HG02588 (cell line): Measurements from ENCODE around the gene INSIG1.

Experiments used
- ATAC-seq: cut with Tn5 transposase; IDR thresholded peaks from one replicate; pipeline ENCODE4 v1.9.1; 2021; ENCODE audit warnings: mild to moderate bottlenecking, moderate library complexity; ENCODE audit not compliant: unreplicated experiment

Gene INSIG1

GRCh38 chr7:155265961-155266360 lies 31.7 kb upstream of the INSIG1 start:
- ATAC-seq: no peak

- ATAC-seq: no peak
Measured at GRCh38 chr7:155266440-155266839, 31.2 kb upstream of the INSIG1 start.

- no peak for ATAC-seq
Measured at GRCh38 chr7:155267023-155267422, 30.7 kb upstream of the INSIG1 start.

- no peak for ATAC-seq
Measured at GRCh38 chr7:155267436-155267835, 30.2 kb upstream of the INSIG1 start.

- ATAC-seq: no peak
Measured at GRCh38 chr7:155268211-155268610, 29.5 kb upstream of the INSIG1 start.

DNA sequence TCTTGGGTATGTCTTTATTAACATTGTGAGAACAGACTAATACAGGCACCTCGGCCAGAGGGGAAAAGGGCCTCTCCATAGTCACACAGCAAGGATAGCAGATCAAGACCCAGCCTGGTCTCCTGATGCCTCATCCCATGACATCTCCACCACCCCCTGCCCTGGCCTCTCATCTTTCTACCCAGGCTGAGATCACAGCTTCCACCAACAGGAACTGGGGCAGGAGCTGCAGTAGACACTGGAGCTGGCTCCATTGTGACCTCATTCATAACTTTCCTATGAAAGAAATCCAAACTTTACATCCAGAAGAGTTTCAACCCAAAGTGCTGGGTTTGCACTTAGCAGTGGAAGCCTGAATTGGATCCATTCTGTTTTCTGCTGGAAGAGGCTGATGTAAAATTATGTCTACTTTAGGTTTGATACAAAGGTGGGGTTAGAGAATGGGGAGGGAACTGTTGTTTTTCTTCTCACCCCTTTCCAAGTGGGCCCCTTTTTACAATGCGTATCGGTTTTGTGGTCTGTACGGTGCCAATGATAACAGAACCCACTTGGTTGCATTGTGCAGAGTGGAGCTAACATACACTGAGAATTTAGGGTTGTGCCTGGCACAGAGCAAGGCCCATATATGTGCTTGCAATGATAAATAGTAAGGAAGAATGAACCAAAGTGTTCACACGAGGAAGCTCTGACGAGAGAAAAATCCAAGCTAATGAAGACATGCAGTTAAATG lies 28.6 kb upstream of the INSIG1 start:
- no peak for ATAC-seq

GRCh38 chr7:155269766-155270585 lies 27.7 kb upstream of the INSIG1 start:
- no peak for ATAC-seq

- ATAC-seq: no peak
Measured at GRCh38 chr7:155270861-155271260, 26.8 kb upstream of the INSIG1 start.

GRCh38 chr7:155274633-155275355 lies 22.9 kb upstream of the INSIG1 start:
- ATAC-seq: no peak

DNA sequence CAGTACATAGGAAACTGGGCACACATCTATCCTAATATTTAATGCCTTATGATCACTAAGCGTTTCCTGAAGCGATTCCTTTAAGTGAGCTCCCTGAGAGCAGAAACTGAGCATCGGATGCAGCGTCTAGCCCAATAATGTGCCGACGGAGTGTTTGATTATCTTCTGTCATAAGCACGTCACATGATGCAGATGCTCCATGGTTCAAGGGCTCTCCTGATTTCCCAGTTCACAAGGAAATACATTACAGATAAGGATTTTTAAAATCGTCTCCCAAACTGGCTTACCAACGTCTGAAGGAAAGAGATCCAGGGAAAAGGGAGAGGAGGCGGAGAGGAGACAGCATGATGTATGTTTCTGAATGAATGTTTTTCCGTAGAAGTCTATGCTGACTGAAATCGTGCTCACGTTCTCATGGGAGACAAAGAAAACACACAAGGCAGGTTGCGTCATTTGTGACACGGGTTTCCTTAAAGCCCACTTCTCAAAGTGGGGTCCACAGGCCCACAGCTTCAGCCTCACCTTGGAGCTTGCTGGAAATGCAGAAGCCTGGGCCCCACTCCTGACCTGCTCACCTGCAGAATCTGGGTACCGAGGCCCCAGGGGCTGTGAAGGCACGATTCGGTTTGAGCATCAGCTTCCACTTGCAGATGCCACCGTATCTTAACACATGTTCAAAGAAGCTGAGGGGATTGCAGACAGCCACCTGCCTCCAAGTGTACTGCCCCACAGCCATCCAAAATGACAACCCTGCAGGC lies 21.5 kb upstream of the INSIG1 start:
- ATAC-seq: no peak

DNA sequence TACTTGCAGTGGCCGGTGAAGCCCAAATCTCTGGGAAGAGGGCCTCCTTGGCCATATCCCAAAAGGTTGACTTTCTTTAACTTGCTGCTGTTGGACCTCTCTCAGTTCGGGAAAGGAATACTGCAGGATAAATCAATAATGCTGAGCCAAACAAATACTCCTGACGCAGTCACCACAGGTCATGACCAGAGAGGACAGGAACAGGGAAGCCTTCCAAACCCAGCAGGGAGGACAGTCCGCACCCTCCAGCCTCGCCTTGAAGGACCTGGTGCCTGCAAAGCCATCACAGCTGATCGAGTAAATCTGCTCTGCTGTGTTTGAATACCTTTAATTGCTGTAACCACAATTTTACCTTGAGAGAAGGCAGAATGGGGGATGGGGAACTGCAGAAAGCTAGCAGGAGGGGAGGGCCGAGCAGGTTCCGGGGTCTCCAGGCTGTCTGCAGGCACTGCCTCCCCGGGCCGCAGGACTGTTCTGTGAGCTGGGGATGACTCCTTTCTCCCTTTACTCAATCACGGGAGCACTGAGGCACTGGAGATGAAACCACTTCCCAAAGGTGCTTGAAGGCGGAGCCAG lies 20.8 kb upstream of the INSIG1 start:
- ATAC-seq: no peak

DNA sequence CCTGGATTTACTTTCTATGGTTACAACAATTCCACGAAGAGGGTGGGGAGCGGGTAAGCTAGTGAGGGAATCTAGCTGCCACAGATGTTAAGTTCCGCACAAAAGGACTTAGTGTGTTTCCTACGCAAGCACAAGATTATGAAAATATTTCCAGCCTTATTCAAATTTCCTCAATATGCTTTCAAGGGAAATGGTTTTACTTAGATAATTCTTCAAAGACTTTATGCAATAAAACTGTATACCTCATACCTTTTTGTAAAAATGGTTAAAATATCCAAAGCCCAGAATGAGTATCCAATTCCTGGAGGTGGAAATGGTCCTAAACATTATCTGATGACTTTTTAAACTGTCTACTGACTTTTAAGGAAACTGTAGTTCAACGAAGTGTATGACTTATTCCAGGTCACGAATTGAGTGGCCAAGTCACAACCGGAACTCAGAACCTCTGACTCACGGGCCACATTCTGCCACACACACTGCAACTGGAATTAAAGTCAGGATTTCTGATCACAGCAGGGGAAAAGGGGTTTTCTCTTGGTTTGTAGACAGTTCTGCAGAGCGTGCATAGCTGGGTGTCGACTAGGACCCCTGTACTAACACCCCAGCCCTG lies 20.2 kb upstream of the INSIG1 start:
- no peak for ATAC-seq

DNA sequence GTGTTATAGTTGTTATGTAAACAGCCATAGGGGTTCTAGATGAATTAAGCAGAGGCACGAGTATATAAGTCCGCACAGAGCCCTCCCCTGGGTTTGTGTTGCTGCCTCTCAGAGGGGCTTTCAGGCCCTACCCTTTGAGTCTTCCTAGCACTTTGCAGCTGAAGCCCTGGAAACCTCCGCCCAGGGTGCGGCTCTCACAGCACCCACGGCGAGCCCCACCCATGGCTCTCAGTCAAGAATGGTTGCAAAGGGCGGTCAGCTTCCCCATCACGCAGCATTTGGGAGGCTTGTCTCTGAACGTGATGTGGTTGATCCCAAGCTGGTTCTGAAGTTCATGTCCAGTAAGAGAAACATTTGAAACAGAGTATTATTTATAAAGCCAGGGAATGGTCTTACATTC lies 18.8 kb upstream of the INSIG1 start:
- ATAC-seq: no peak

DNA sequence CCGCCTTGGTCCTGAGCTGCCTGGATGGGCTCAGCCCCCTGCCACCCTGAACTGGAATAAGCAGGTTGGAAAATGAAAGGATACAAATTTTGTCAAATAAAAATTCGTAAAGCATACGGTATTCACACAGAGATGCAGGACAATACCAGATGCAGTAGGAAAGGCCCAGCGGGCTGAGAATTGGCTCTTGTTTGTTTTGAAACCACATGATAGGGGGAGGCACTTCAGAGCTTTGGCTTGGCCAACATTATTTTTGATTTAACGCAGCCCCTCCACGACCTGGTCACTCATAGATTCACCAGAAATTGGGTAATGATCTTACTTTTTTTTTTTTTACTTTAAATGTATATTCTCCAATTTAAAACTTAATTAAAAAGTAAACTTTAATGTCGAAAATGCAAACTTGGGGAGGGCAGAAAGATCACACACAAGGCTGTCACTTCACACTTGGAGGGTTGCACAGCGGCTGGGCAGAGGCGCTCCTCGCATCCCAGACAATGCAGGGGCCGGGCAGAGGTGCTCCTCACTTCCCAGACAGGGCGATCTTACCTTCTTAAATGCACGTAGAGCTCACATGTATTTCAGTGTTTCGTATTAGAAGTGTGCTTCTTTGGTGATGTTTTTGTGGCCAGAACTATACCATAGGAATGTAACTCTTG lies 17.8 kb upstream of the INSIG1 start:
- no peak for ATAC-seq

DNA sequence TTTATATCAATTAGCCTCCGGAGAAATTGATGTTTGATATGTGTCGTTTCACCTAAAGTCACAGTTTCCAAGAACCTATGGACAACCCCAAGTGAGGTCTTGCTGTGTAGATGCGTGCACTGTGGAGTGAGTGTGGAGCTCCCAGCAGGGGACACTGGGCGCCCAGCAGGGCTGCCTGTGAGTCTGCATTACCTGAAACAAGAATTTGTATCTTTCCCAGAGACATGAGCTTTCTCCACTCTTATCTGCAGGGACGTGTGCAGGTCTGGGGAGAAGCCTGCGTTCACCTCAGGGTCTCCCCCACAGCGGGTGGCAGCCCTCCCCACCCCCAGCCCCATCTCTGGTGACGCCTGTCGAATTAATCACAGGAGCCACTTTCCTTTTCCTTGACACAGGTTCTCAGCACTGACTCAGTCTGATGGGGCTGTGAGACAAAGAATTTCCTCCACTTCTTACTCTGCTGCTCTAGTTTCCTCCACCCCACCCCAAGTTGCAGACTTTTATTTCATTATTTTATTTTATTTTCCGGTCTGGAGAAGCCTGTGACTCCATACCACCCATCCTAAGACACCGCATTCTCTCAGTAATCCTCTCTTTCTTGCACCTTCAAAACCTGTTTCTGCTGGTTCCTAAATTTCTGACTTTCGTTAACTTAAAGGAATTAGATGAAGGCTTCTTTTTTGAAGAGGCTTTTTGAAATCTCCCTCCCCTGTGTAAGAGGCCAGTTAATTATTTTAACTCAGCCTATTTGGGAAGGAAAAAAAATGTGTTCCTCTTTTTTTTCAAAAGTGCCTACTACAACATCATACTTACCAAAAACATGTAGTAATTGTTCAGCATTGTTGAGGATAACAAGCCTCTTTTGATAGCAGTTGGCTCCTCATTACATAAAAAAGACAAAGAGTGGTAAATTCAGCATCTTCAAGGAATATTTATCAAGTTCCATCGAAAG lies 17.0 kb upstream of the INSIG1 start:
- ATAC-seq: no peak

DNA sequence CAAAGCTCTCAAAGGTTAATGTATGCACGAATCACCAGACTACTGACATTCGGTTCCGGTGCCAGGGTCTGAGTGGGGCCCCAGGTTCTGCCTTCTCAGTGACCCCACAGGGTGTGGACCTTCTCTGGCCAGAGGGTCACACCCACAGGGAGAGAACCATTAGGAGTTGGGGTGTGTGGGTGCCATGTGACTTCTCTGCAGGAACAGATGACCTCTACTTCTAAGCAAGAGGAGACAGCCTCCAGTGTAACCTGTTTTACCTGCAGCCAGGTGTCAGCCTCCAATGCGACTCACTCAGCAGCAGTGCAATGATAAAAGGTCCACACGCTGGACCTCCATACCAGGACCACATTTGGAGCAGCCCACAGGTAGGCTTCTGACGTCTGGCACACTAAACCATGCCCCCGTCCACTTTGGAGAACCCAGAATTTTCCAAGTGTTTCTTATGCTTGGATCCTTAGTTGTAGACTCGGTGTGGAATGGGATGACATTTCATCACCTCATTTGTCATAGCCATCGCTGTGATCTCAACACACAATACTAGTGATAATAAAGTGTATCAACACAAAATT lies 16.2 kb upstream of the INSIG1 start:
- ATAC-seq: no peak

- no peak for ATAC-seq
Measured at GRCh38 chr7:155282671-155283070, 15.0 kb upstream of the INSIG1 start.

DNA sequence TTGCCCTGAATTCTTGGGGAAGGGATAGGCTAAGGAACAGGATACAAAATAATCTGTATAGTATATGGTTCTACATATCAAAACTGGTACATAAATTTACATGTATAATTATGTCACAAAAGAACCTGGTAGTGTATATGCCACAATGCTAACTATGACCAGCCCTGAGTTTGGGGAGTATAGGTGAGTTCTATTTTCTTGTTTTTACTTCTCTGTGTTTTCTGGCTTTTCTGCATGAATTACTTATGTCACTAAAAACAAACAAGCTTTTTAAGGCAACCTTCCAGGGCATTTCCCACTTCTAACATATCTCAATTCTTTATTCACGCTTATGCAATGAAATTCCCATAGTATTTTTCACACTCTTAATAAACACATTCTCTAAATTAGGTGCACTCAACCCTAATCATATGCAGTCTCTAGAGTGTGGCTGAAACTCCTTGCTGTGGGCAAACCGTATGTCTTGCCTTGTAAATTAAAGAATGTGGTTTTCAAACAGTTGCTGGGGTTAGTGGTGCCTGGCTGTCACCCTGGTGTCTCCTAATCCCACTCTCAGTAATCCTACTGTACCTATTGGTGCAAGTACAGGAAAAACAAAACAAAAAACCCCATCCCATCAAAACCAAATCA lies 14.0 kb upstream of the INSIG1 start:
- peak; percentile 94 for ATAC-seq
